ENCODE measurements around the gene EPN3. TPM values are rescaled to one million over a fixed set of nuclear protein-coding genes. Genes with fewer than 3 reads are reported as not detected.

The EPN3 gene
- total RNA-seq, 1 experiment from 2014 or later = 53.2 TPM

DNA sequence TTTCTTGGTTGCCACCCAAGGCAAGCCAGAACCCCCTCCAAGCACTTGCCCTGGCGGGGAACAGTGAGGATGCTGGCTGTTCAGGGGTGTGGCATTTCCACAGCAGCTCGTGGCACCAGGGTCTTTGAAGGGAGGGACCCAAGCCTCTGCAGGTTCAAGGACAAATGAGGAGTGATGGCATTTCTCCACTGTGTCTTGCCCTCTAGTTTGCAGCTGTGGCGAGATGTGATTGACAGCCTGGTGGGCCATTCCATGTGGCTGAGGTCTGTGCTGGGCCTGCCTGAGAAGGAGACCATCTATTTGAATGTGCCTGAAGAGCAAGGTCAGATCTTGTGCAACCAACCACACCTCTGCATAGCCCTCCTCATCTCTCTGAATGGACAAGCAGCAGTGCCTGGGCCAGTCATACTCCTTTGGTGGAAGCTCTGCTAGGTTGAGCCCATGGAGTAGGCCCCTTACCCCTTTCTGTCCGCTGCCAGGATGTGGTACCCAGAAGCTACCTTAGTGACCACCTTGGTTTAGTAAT lies 4.5 kb upstream of the EPN3 start:
- ChIA-PET CTCF (interaction anchor here (0.6 to 1.0 kb wide), 2 partner anchors 25 to 30 kb away, joined by 3 to 7 read pairs; no protein-coding TSS in a partner anchor), POLR2A (no interaction called here)
- Histone ChIP-seq H3K4me3 (ENCODE audit: low read depth, low read length) (no peak overlapping the region), H3K9me3 (no peaks in the 10 kb centered on the region), H3K36me3 (ENCODE audit: control insufficient read depth, insufficient read depth, low read length) (no peaks in the 10 kb centered on the region), H3K27me3 (replicated peaks; ENCODE audit: control insufficient read depth, insufficient read depth, low read length) (no peaks in the 10 kb centered on the region), H3K4me1 (peaks cover 29% of the 10 kb centered on the region)
- H3K36me3 Mint-ChIP-seq (ENCODE audit: insufficient read depth, unreplicated experiment) = no peaks in the 10 kb centered on the region
- H3K27me3 Mint-ChIP-seq (ENCODE audit: insufficient read depth, unreplicated experiment) = no peaks in the 10 kb centered on the region
- no peak overlapping the region for H3K4me3 Mint-ChIP-seq (ENCODE audit: unreplicated experiment)
- intact Hi-C loops (cut with micrococcal nuclease; ENCODE audit: unreplicated experiment) = no loop called here
- TF ChIP-seq, protein P1, sequence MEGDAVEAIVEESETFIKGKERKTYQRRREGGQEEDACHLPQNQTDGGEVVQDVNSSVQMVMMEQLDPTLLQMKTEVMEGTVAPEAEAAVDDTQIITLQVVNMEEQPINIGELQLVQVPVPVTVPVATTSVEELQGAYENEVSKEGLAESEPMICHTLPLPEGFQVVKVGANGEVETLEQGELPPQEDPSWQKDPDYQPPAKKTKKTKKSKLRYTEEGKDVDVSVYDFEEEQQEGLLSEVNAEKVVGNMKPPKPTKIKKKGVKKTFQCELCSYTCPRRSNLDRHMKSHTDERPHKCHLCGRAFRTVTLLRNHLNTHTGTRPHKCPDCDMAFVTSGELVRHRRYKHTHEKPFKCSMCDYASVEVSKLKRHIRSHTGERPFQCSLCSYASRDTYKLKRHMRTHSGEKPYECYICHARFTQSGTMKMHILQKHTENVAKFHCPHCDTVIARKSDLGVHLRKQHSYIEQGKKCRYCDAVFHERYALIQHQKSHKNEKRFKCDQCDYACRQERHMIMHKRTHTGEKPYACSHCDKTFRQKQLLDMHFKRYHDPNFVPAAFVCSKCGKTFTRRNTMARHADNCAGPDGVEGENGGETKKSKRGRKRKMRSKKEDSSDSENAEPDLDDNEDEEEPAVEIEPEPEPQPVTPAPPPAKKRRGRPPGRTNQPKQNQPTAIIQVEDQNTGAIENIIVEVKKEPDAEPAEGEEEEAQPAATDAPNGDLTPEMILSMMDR (IDR thresholded peaks at IDR 0.05; ENCODE audit: insufficient read depth in 1 of 2, low read depth in 1 of 2, low read length in 1 of 2, severe bottlenecking in 1 of 2, unreplicated experiment in 1 of 2) = no peak
- H3K4me1 Mint-ChIP-seq (ENCODE audit: low read depth, unreplicated experiment) = peaks cover 22% of the 10 kb centered on the region
- H3K9me3 Mint-ChIP-seq (ENCODE audit: unreplicated experiment) = no peaks in the 10 kb centered on the region
- H3K27ac Mint-ChIP-seq (ENCODE audit: unreplicated experiment) = no peak overlapping the region
- no TSS peak for BruUV-seq (replicated peaks)
- peak in 1 of 2 experiments; percentile 35 for DNase-seq

DNA sequence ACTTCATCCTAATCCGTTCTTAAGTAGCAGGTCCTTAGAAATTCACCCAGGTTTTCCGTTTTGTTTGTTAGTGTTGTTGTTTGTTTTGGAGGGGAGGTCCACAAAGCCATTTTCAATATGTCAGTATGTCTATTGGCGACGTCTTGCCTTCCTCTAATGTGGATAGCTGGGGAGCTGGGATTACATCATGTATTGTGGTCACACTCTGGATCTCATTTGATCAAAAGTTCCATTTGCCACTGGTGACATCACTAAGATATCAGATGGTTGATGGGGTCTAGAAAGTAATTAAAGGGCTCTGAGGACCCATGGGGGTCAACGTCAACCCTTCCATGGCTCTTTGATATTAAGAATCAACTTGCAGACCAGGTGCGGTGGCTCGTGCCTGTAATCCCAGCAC lies 2.7 kb upstream of the EPN3 start:
- H3K27ac Mint-ChIP-seq (ENCODE audit: unreplicated experiment) = no peak overlapping the region
- CTCF ChIA-PET = interaction anchor here (1.2 to 4.0 kb wide), 3 partner anchors 12 to 47 kb away, joined by 3 to 27 read pairs (median 4); no protein-coding TSS in a partner anchor

DNA sequence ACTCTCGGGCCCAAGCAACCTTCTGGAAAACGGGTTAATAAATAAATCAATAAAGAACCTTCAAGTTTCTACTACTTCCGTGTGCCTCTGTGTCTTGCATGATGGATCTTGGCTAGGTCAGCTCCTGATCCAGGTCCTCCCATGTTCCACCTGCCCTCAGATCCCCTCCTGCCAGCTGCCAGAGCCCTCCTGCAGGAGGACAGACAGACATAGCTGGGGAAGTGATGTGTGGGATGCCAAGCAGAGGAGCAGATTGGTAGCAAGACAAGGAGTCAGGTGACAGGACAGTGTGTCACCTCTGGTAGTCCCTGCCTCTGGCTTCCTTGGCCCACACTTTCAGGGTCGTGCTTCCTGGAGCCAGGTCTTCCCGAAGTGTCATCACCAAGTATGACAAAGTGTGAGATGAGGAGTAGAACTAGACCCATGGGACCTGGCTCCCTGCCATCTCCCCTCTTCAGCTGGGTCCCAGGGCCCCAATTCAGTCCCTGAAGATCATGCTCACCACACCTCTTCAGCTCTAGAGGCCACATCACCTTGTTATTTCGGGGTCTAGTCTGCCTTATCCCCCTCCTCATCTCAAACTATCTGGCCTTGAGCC lies 1.0 kb upstream of the EPN3 start:
- Histone ChIP-seq H3K27me3 (replicated peaks; ENCODE audit: control insufficient read depth, insufficient read depth, low read length) (no peaks in the 10 kb centered on the region), H3K4me3 (ENCODE audit: low read depth, low read length) (no peak overlapping the region), H3K36me3 (ENCODE audit: control insufficient read depth, insufficient read depth, low read length) (no peaks in the 10 kb centered on the region), H3K4me1 (peaks cover 33% of the 10 kb centered on the region), H3K9me3 (no peaks in the 10 kb centered on the region)
- H3K4me3 Mint-ChIP-seq (ENCODE audit: unreplicated experiment) = no peak overlapping the region
- peaks cover 20% of the 10 kb centered on the region for H3K36me3 Mint-ChIP-seq (ENCODE audit: insufficient read depth, unreplicated experiment)
- no TSS peak for BruUV-seq (replicated peaks)
- ChIA-PET POLR2A (interaction anchor here (0.7 to 2.2 kb wide), 2 partner anchors 11 to 188 kb away, joined by 3 to 20 read pairs; partner anchors contain the start of gene LUC7L3), CTCF (interaction anchor here (1.2 to 4.0 kb wide), 7 partner anchors 8 to 134 kb away, joined by 3 to 27 read pairs (median 3); partner anchors contain the start of gene LRRC59)
- H3K9me3 Mint-ChIP-seq (ENCODE audit: unreplicated experiment) = no peaks in the 10 kb centered on the region
- no peak for DNase-seq
- H3K27me3 Mint-ChIP-seq (ENCODE audit: insufficient read depth, unreplicated experiment) = no peaks in the 10 kb centered on the region
- TF ChIP-seq, protein P1 (IDR thresholded peaks at IDR 0.05; ENCODE audit: insufficient read depth in 1 of 2, low read depth in 1 of 2, low read length in 1 of 2, severe bottlenecking in 1 of 2, unreplicated experiment in 1 of 2) = no peak
- H3K27ac Mint-ChIP-seq (ENCODE audit: unreplicated experiment) = peak overlapping the region; percentile 80
- peaks cover 38% of the 10 kb centered on the region for H3K4me1 Mint-ChIP-seq (ENCODE audit: low read depth, unreplicated experiment)
- intact Hi-C loops (cut with micrococcal nuclease; ENCODE audit: unreplicated experiment) = loop anchor here (1.0 to 2.0 kb wide), 2 partner anchors 11 to 49 kb away; no protein-coding TSS in a partner anchor

More for the DNA sequence above, 2.7 kb upstream of the EPN3 start:
- Histone ChIP-seq H3K4me3 (ENCODE audit: low read depth, low read length) (no peak overlapping the region), H3K27me3 (replicated peaks; ENCODE audit: control insufficient read depth, insufficient read depth, low read length) (no peaks in the 10 kb centered on the region), H3K4me1 (peaks cover 32% of the 10 kb centered on the region), H3K36me3 (ENCODE audit: control insufficient read depth, insufficient read depth, low read length) (no peaks in the 10 kb centered on the region), H3K9me3 (no peaks in the 10 kb centered on the region)
- Mint-ChIP-seq H3K9me3 (ENCODE audit: unreplicated experiment) (no peaks in the 10 kb centered on the region), H3K36me3 (ENCODE audit: insufficient read depth, unreplicated experiment) (peaks cover 7% of the 10 kb centered on the region), H3K4me1 (ENCODE audit: low read depth, unreplicated experiment) (peaks cover 31% of the 10 kb centered on the region), H3K27me3 (ENCODE audit: insufficient read depth, unreplicated experiment) (no peaks in the 10 kb centered on the region), H3K4me3 (ENCODE audit: unreplicated experiment) (no peak overlapping the region)
- POLR2A ChIA-PET = interaction anchor here (1.2 kb wide), 1 partner anchor 13 kb away, joined by 4 read pairs; no protein-coding TSS in a partner anchor
- DNase-seq = no peak
- intact Hi-C loops (cut with micrococcal nuclease; ENCODE audit: unreplicated experiment) = no loop called here
- BruUV-seq (replicated peaks) = no TSS peak
- TF ChIP-seq, protein P1 (IDR thresholded peaks at IDR 0.05; ENCODE audit: insufficient read depth in 1 of 2, low read depth in 1 of 2, low read length in 1 of 2, severe bottlenecking in 1 of 2, unreplicated experiment in 1 of 2) = no peak

Measured in Caco-2 (cell line).